GM12874 (cell line): ENCODE data around the gene MGAT4B.

Experiments
- CTCF ChIP-seq: IDR thresholded peaks from 2 replicates; pipeline ENCODE4 v1.5.1; 2011; ENCODE audit warnings: low read depth, mild to moderate bottlenecking, control low read depth, low read length, moderate library complexity; ENCODE audit not compliant: insufficient read depth

The MGAT4B gene

GRCh38 chr5:179794575-179794974, 12.1 kb downstream of the MGAT4B start:
- no peak for TF ChIP-seq CTCF

GRCh38 chr5:179794171-179794570, 12.5 kb downstream of the MGAT4B start:
- TF ChIP-seq CTCF = no peak

- TF ChIP-seq CTCF = no peak
Observed at GRCh38 chr5:179793468-179794139, 13.1 kb downstream of the MGAT4B start, which contains the start of gene LTC4S. Gene LTC4S, plus strand, starts transcription at chr5:179793986. Its CDS starts 95 bp downstream, at chr5:179794081.

- no peak for TF ChIP-seq CTCF
Observed at GRCh38 chr5:179792612-179793467, 13.8 kb downstream of the MGAT4B start.

GRCh38 chr5:179791881-179792611, 14.6 kb downstream of the MGAT4B start:
- no peak for TF ChIP-seq CTCF

- no peak for TF ChIP-seq CTCF
Observed at GRCh38 chr5:179788193-179788854, 18.3 kb downstream of the MGAT4B start.

- TF ChIP-seq CTCF = no peak
Observed at GRCh38 chr5:179786861-179787260, 19.8 kb downstream of the MGAT4B start.
